Limb (tissue), 2 donors: ENCODE results near the gene USP48.

Source experiments
- DNase-seq, 2 donors: peaks; one replicate each; pipeline ENCODE4 v3.0.0-alpha.2; 2016; ENCODE audit errors: extremely low spot score in 2 of 2

The USP48 gene

GRCh38 chr1:21749859-21750468 lies 33.0 kb downstream of the USP48 start:
- no peak for DNase-seq

- DNase-seq = no peak
Measured at GRCh38 chr1:21749109-21749508, 33.8 kb downstream of the USP48 start.

GRCh38 chr1:21743476-21743875 lies 39.5 kb downstream of the USP48 start:
- DNase-seq = no peak

GRCh38 chr1:21742578-21742977 lies 40.4 kb downstream of the USP48 start:
- DNase-seq = no peak

DNA sequence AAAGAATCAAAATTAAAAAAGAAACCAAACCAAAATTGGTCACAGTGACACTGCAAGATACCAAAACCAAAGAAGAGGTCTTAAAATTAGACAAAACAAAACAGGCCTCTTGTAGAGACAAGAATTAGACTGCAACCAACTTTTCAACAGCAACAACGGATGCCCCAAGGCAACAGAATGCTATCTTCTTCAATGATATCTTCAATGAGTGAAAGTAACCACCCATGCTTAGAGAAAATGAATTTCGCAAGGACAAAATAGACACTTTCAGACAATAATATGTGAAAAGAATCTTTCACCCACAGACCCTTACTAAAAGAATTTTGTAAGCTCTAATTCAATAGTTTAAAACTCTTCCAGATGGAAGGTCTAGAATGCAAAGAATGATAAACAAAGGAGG lies 41.7 kb downstream of the USP48 start:
- DNase-seq = no peak

- DNase-seq = no peak
Measured at GRCh38 chr1:21736876-21737275, 46.1 kb downstream of the USP48 start.

DNA sequence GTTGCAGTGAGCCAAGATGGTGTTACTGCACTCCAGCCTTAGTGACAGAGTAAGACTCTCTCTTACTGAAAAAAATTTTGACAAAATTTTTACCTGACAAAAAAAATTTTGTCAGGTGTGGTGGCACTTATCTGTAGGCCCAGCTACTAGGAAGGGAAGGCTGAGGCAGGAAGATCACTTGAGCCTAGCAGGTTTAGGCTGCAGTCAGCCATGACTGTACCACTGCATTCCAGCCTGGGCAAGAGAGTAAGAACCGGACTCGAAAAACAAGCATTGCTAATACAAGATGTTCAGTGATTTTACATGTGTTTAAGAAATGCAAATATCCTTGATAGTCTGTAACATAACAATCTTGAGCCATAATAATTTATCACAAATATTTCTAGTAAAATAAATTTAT lies 46.9 kb downstream of the USP48 start:
- DNase-seq = no peak

- no peak for DNase-seq
Measured at GRCh38 chr1:21734526-21734925, 48.4 kb downstream of the USP48 start.

GRCh38 chr1:21732664-21733063 lies 50.3 kb downstream of the USP48 start:
- no peak for DNase-seq

GRCh38 chr1:21725748-21726392 lies 57.1 kb downstream of the USP48 start:
- DNase-seq = no peak

GRCh38 chr1:21724570-21724969 lies 58.4 kb downstream of the USP48 start:
- DNase-seq = no peak

DNA sequence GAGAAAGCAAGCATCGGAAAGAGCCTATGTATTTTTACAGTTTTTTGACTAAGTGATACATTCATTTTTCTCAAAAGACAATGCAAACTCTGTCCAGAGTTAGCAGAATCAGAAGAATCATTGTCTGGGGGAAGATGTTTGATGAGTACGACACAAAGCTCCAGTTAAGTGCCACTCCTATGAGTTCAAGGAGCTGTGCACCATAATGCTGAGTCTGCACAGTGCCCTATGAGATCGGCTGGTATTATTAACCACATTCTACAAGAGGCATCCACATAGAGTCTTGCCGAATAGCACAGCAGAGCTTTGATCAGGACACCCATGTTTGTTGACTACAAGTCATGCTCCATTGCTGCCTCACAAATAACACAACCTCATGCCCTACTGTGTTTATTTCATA lies 58.9 kb downstream of the USP48 start:
- DNase-seq = no peak

GRCh38 chr1:21721295-21721985 lies 61.5 kb downstream of the USP48 start:
- no peak for DNase-seq

DNA sequence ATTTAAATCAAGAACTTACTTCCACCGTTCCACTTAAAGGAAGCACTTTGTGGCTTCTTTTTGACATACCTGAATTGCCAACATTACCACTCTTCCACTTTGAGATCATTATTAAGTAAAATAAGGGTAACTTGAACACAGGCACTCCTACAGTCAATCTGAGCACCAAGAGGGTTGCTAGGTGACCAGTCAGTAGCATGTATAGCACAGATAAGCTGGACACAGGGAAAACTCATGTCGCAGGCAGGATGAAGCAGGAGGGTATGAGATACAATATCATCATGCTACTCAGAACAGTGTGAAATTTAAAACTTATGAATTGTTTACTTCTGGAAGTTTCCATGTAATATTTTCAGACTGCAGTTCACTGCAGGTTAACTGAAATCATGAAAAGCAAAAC lies 66.8 kb downstream of the USP48 start:
- no peak for DNase-seq

DNA sequence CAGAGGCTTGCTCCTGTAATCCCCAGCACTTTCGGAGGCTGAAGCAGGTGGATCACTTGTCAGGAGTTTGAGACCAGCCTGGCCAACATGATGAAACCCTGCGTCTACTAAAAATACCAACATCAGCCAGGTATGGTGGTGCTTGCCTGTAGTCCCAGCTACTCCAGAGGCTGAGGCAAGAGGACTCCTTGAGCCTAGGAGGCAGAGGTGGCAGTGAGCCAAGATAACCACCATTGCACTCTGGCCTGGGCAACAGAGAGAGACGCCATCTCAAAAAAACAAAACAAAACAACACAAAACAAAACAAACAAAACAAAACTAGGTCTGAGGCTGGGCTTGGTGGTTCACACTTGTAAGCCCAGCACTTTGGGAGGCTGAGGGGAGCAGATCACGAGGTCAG lies 75.1 kb downstream of the USP48 start:
- no peak for DNase-seq

DNA sequence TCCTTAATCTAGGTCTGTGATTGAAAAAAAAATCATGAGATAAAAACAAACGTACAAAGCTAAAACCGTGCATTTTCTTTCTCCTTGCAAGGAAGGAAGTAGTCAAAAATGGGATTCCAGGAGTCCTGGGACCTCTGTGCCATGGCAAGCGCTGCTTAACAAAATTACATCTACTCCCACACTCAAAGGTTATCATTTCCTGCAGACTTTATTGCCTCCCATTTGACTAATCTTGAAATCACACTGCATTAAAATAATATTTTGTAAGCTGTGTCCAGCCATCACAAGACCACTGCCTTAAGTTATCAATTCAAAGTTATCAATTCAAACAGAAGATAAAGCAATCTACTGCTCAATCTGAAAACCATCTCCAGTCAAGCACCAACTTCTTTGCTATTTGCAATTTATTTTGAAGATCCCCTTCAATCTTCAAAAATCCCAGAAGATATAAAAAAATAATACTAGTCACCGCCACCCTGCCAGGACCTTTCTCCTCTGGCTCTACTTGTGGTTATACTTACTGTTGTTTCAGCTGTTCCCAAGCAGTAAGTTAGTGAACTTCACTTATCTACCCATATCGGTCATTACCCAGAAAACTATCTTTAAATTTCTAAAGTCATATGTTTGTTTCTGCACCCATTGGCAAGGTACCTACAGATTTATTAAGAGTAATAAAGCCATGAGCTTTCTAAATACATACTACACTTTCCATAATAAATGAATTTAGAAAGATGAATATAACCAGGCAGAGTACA lies 75.7 kb downstream of the USP48 start:
- no peak for DNase-seq

GRCh38 chr1:21706151-21706835 lies 76.7 kb downstream of the USP48 start:
- DNase-seq = no peak

GRCh38 chr1:21705303-21705980 lies 77.5 kb downstream of the USP48 start:
- no peak for DNase-seq

- no peak for DNase-seq
Measured at GRCh38 chr1:21704145-21704544, 78.8 kb downstream of the USP48 start.

- DNase-seq = no peak
Measured at GRCh38 chr1:21703318-21703963, 79.5 kb downstream of the USP48 start.

GRCh38 chr1:21702780-21703179 lies 80.2 kb downstream of the USP48 start:
- no peak for DNase-seq
